ENCODE data around the gene BZW2. TPM values are rescaled to one million over a fixed set of nuclear protein-coding genes. Genes with fewer than 3 reads are reported as not detected.

The BZW2 gene
- total and polyA plus RNA-seq, 11 donors: 195 to 808 (median 297) TPM

DNA sequence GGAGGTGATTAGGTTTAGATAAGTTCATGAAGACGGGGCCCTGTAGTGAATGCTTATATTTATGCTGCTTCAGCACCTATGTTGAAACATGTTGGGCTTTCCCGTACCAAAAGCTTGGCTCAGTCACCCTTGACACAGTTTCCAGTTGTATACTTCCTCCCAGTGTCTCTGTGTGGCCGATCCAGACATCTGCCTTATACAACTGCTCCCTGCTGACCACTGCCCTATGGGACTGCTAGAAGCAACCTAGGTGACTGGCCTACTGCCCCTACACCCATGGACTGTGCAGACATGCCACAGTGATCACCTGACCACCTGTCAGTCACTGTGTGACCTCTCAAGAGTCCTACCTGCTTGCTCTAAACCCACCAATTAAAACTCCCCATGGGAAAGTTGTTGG lies 85.0 kb downstream of the BZW2 start:
- Histone ChIP-seq H3K27me3 (no peaks in the 10 kb centered on the region), H3K27ac (no peak overlapping the region), H3K36me3 (no peaks in the 10 kb centered on the region), H3K4me1 (peaks cover 0 to 5% (median 0%) of the 10 kb centered on the region in 12 donors), H3K4me3 (no peak overlapping the region), H3K9me3 (no peaks in the 10 kb centered on the region)
- DNase-seq (no peak), ATAC-seq (no peak)
- WGBS, 4 donors: 73 to 84% (median 77%) methylated on average over 3 of the region's 3 CpGs
- TF ChIP-seq, protein P1, sequence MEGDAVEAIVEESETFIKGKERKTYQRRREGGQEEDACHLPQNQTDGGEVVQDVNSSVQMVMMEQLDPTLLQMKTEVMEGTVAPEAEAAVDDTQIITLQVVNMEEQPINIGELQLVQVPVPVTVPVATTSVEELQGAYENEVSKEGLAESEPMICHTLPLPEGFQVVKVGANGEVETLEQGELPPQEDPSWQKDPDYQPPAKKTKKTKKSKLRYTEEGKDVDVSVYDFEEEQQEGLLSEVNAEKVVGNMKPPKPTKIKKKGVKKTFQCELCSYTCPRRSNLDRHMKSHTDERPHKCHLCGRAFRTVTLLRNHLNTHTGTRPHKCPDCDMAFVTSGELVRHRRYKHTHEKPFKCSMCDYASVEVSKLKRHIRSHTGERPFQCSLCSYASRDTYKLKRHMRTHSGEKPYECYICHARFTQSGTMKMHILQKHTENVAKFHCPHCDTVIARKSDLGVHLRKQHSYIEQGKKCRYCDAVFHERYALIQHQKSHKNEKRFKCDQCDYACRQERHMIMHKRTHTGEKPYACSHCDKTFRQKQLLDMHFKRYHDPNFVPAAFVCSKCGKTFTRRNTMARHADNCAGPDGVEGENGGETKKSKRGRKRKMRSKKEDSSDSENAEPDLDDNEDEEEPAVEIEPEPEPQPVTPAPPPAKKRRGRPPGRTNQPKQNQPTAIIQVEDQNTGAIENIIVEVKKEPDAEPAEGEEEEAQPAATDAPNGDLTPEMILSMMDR (IDR thresholded peaks at IDR 0.05): no peak
- TF ChIP-seq POLR2A (IDR thresholded peaks at IDR 0.05): no peak
- intact Hi-C loops (cut with DNase I): no loop called here

GRCh38 chr7:16732828-16733227 lies 86.8 kb downstream of the BZW2 start:
- intact Hi-C loops (cut with DNase I): no loop called here
- H3K27me3 ChIP-seq: no peaks in the 10 kb centered on the region
- peaks cover 0 to 5% (median 0%) of the 10 kb centered on the region in 12 donors for H3K4me1 ChIP-seq
- 97 to 99% (median 98%) methylated on average over 4 of the region's 4 CpGs for WGBS, 4 donors
- H3K9me3 ChIP-seq: no peaks in the 10 kb centered on the region
- no peak for DNase-seq
- no peak overlapping the region for H3K27ac ChIP-seq
- no peaks in the 10 kb centered on the region for H3K36me3 ChIP-seq
- no peak overlapping the region for H3K4me3 ChIP-seq
- ATAC-seq: no peak
- TF ChIP-seq, protein P1 (IDR thresholded peaks at IDR 0.05): no peak
- no peak for TF ChIP-seq POLR2A (IDR thresholded peaks at IDR 0.05)

DNA sequence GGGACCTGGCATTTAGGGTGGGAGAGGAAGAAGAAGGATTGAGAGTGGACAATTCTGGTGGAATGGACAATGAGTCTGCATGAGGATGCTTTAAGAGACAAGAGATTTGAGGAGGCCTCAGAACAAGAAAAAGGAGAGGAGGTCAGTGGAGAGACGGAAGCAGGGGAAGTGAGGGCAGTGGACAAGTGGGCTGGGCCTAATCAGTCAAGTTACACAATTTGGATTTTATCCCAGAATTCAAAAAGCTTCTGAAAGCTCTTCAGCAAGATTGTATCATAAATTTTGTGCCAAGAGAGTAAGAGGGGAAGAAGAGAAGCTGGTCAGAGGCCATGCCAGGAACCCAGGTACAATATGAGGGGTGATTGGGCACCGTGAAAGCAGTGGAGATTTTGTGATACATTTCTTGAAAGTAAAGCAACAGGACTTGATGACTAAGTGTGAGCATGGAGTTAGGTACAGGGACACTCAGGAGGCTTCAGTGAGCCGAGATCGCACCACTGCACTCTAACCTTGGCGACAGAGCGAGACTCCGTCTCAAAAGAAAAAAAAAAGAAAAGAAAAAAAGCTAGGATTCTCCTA lies 88.3 kb downstream of the BZW2 start:
- TF ChIP-seq, protein P1 (IDR thresholded peaks at IDR 0.05): no peak
- TF ChIP-seq POLR2A (IDR thresholded peaks at IDR 0.05): no peak
- WGBS, 4 donors: 69 to 88% (median 81%) methylated on average over 7 of the region's 7 CpGs
- DNase-seq (no peak), ATAC-seq (peak in 1 of 4 donors; percentile 42)
- H3K27me3 ChIP-seq: no peaks in the 10 kb centered on the region
- H3K9me3 ChIP-seq: no peaks in the 10 kb centered on the region
- H3K4me3 ChIP-seq: no peak overlapping the region
- intact Hi-C loops (cut with DNase I): no loop called here
- H3K36me3 ChIP-seq: no peaks in the 10 kb centered on the region
- H3K27ac ChIP-seq: peak overlapping the region in 2 of 12 donors; percentile 0 to 15
- H3K4me1 ChIP-seq: peaks cover 0 to 5% (median 0%) of the 10 kb centered on the region in 12 donors

DNA sequence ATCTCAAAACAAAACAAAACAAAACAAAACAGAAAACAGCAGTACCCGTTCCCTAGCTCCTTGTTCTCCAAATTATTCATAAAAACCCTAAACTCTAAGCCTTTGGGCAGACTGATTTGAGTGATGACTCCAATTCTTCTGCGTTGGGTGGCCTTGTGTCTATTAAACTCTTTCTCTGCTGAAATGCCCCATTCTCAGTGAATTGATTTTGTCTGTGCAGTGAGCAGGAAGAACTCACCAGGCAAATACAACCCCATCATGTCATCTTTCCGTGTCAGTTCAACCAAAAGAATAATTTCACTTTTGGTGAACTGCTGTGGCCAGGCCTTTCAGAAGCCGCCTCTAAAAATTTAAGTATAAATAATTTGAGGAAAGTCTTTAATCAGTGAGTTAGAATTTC lies 89.0 kb downstream of the BZW2 start:
- intact Hi-C loops (cut with DNase I): no loop called here
- ATAC-seq: no peak
- Histone ChIP-seq H3K4me1 (peaks cover 0 to 9% (median 4%) of the 10 kb centered on the region in 12 donors), H3K27me3 (no peaks in the 10 kb centered on the region), H3K9me3 (no peaks in the 10 kb centered on the region), H3K27ac (peak overlapping the region in 2 of 12 donors; percentile 0 to 15), H3K36me3 (no peaks in the 10 kb centered on the region), H3K4me3 (no peak overlapping the region)
- TF ChIP-seq, protein P1 (IDR thresholded peaks at IDR 0.05): no peak
- no peak for TF ChIP-seq POLR2A (IDR thresholded peaks at IDR 0.05)
- 80 to 89% (median 84%) methylated on average over 4 of the region's 4 CpGs for WGBS, 4 donors
- DNase-seq: no peak
